ENCODE measurements around the gene MERTK. TPM values are rescaled to one million over a fixed set of nuclear protein-coding genes. Genes with fewer than 3 reads are reported as not detected.

The MERTK gene
- total and polyA plus RNA-seq, 2 experiments from 2014 or later, result 16.4 to 29.6 TPM

DNA sequence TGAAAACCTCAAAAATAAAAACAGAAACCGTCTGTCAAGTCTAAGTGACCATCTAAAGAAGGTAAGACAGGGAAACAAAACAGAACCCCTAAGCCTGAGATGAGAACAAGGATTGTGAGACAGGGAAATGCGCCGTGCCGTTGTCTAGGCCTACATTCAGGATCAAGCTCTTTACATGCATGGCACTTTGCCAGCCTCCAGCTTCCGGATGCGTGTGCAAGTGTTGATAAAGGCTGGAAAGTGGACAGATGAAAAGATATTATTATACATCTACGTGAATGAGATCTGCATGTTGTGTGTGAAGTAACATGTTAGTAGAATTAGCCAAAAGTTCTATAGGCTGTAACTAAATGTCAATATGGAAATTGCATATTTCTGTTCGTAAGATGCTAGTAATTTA, 128.1 kb downstream of the MERTK start:
- Histone ChIP-seq H3K27me3 (no peaks in the 10 kb centered on the region), H3K36me3 (replicated peaks; ENCODE audit: insufficient read depth, low read depth) (no peaks in the 10 kb centered on the region), H3K9me3 (ENCODE audit: low read depth) (no peaks in the 10 kb centered on the region), H2AFZ (no peak overlapping the region), H4K20me1 (ENCODE audit: insufficient read depth, poor library complexity, severe bottlenecking) (no peaks in the 10 kb centered on the region), H3K9me2 (replicated peaks; ENCODE audit: insufficient read depth) (no peaks in the 10 kb centered on the region), H3K4me2 (no peak overlapping the region), H3K4me3 (no peak overlapping the region), H3K4me1 (ENCODE audit: insufficient read depth) (peaks cover 3% of the 10 kb centered on the region), H3K79me2 (no peaks in the 10 kb centered on the region), H3K27ac (no peak overlapping the region)
- DNase-seq (ENCODE audit: low spot score), result no peak
- 88% methylated on average over 8 of the region's 8 CpGs for WGBS (ENCODE audit: low lambda C conversion rate, missing lambda C conversion rate)
- TF ChIP-seq EZH2phosphoT487 (IDR thresholded peaks at IDR 0.05; ENCODE audit: low read depth, severe bottlenecking, unreplicated experiment) (no peak), EZH2 (IDR thresholded peaks at IDR 0.05; ENCODE audit: borderline replicate concordance) (no peak), CTCF (IDR thresholded peaks at IDR 0.05; ENCODE audit: poor library complexity) (no peak)

GRCh38 chr2:112027767-112028166, 129.4 kb downstream of the MERTK start:
- WGBS (ENCODE audit: low lambda C conversion rate, missing lambda C conversion rate), result 92% methylated on average over 3 of the region's 3 CpGs
- H4K20me1 ChIP-seq (ENCODE audit: insufficient read depth, poor library complexity, severe bottlenecking), result no peaks in the 10 kb centered on the region

GRCh38 chr2:112029164-112029563, 130.8 kb downstream of the MERTK start:
- WGBS (ENCODE audit: low lambda C conversion rate, missing lambda C conversion rate), result 90% methylated on average over 2 of the region's 2 CpGs

More at GRCh38 chr2:112027767-112028166, 129.4 kb downstream of the MERTK start:
- Histone ChIP-seq H3K9me2 (replicated peaks; ENCODE audit: insufficient read depth) (no peaks in the 10 kb centered on the region), H3K27ac (no peak overlapping the region), H2AFZ (no peak overlapping the region), H3K4me1 (ENCODE audit: insufficient read depth) (peaks cover 13% of the 10 kb centered on the region), H3K4me2 (no peak overlapping the region), H3K27me3 (no peaks in the 10 kb centered on the region), H3K79me2 (no peaks in the 10 kb centered on the region), H3K4me3 (no peak overlapping the region), H3K9me3 (ENCODE audit: low read depth) (no peaks in the 10 kb centered on the region), H3K36me3 (replicated peaks; ENCODE audit: insufficient read depth, low read depth) (no peaks in the 10 kb centered on the region)
- DNase-seq (ENCODE audit: low spot score), result no peak
- TF ChIP-seq CTCF (IDR thresholded peaks at IDR 0.05; ENCODE audit: poor library complexity) (no peak), EZH2 (IDR thresholded peaks at IDR 0.05; ENCODE audit: borderline replicate concordance) (no peak), EZH2phosphoT487 (IDR thresholded peaks at IDR 0.05; ENCODE audit: low read depth, severe bottlenecking, unreplicated experiment) (no peak)

More at GRCh38 chr2:112029164-112029563, 130.8 kb downstream of the MERTK start:
- Histone ChIP-seq H4K20me1 (ENCODE audit: insufficient read depth, poor library complexity, severe bottlenecking) (no peaks in the 10 kb centered on the region), H3K36me3 (replicated peaks; ENCODE audit: insufficient read depth, low read depth) (no peaks in the 10 kb centered on the region), H3K9me3 (ENCODE audit: low read depth) (no peaks in the 10 kb centered on the region), H3K4me1 (ENCODE audit: insufficient read depth) (peaks cover 22% of the 10 kb centered on the region), H3K27ac (no peak overlapping the region), H2AFZ (no peak overlapping the region), H3K79me2 (no peaks in the 10 kb centered on the region), H3K4me2 (no peak overlapping the region), H3K4me3 (no peak overlapping the region), H3K9me2 (replicated peaks; ENCODE audit: insufficient read depth) (no peaks in the 10 kb centered on the region), H3K27me3 (no peaks in the 10 kb centered on the region)
- DNase-seq (ENCODE audit: low spot score), result no peak
- TF ChIP-seq EZH2 (IDR thresholded peaks at IDR 0.05; ENCODE audit: borderline replicate concordance), result no peak
- no peak for TF ChIP-seq EZH2phosphoT487 (IDR thresholded peaks at IDR 0.05; ENCODE audit: low read depth, severe bottlenecking, unreplicated experiment)
- TF ChIP-seq CTCF (IDR thresholded peaks at IDR 0.05; ENCODE audit: poor library complexity), result no peak

Measured in hepatocyte (in vitro differentiated cells).